Kidney tubule cell (primary cell): ENCODE results near the gene BATF.

Experiments
- DNase-seq: peaks from one replicate; pipeline ENCODE4 v3.0.0-alpha.2; 2018; ENCODE audit warnings: low spot score

BATF gene

GRCh38 chr14:75595226-75595625 is 73.0 kb downstream of the BATF start:
- DNase-seq: no peak
